Activated T-cell treated with anti-CD3 and anti-CD28 coated beads, Interleukin-2, amount 50 U/mL, for 24 hours (primary cell): ENCODE data around the gene PTGES2.
"Not testable (repeated sequence)": the region's sequence is repeated elsewhere in the genome, so short reads cannot be mapped to it uniquely, and the experiment has no call there.

Experiments
- DNase-seq: peaks from one replicate; pipeline ENCODE4 v3.0.0-alpha.2; 2020
- H3K27ac Mint-ChIP-seq: 2 replicates; pipeline ENCODE4 v1.8.0; 2020; ENCODE audit warnings: mild to moderate bottlenecking, mixed read lengths
- H3K27me3 Mint-ChIP-seq: 2 replicates; pipeline ENCODE4 v1.8.0; 2020; ENCODE audit warnings: mixed read lengths
- H3K36me3 Mint-ChIP-seq: 2 replicates; pipeline ENCODE4 v1.8.0; 2020; ENCODE audit warnings: low read depth, mixed read lengths
- H3K4me1 Mint-ChIP-seq: 2 replicates; pipeline ENCODE4 v1.8.0; 2020; ENCODE audit warnings: low read depth, mixed read lengths
- H3K4me3 Mint-ChIP-seq: 2 replicates; pipeline ENCODE4 v1.8.0; 2020; ENCODE audit warnings: mild to moderate bottlenecking, moderate library complexity, mixed read lengths
- H3K9me3 Mint-ChIP-seq: 2 replicates; pipeline ENCODE4 v1.8.0; 2020; ENCODE audit warnings: mixed read lengths

PTGES2 gene

DNA sequence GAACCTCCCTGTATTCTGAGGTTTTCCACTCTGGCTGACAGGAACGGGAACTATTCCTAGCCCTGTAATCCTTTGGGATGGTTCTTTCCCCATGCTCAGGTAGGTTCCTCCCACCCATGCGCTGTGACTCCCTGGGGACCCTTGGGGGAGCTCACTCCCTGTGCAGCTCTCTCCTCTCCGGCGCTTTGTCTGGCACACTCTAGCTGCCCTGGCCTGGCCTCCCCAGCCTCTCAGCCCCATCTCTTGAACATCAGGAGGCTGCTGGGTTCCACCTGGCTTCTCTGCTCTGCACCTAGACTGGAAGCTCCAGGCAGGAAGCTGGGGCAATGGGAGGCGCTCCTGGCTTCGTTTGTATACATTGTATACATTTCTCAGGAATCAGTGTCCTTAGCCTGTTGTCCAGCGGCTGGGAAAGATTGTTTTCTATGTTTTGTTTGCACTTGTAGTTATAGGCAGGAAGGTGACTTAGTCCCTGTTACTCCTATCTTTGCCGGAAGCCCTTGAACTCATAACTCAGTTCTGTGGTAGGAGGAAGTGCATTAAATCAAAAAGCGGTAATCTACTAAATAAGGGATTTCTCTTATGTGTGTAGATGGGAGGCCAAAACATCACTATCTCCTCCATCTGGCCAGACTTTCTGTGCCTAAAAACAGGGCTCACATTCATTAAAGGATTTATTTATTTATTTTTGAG, 39.1 kb downstream of the PTGES2 start:
- Mint-ChIP-seq H3K27ac (peak overlapping the region; percentile 77), H3K4me3 (no peak overlapping the region), H3K36me3 (peaks cover 40% of the 10 kb centered on the region), H3K4me1 (peaks cover 69% of the 10 kb centered on the region), H3K27me3 (no peaks in the 10 kb centered on the region), H3K9me3 (no peaks in the 10 kb centered on the region)
- no peak for DNase-seq

- Mint-ChIP-seq H3K4me3 (no peak overlapping the region), H3K27ac (peak overlapping the region; percentile 62), H3K27me3 (no peaks in the 10 kb centered on the region), H3K4me1 (peaks cover 62% of the 10 kb centered on the region), H3K9me3 (no peaks in the 10 kb centered on the region), H3K36me3 (peaks cover 41% of the 10 kb centered on the region)
- DNase-seq = no peak
Observed at GRCh38 chr9:128087262-128087661, 40.3 kb downstream of the PTGES2 start.

- Mint-ChIP-seq H3K27me3 (no peaks in the 10 kb centered on the region), H3K27ac (no peak overlapping the region), H3K9me3 (no peaks in the 10 kb centered on the region), H3K4me1 (peaks cover 62% of the 10 kb centered on the region), H3K4me3 (no peak overlapping the region), H3K36me3 (peaks cover 41% of the 10 kb centered on the region)
- no peak for DNase-seq
Observed at GRCh38 chr9:128085943-128086342, 41.6 kb downstream of the PTGES2 start.

GRCh38 chr9:128084746-128085145, 42.8 kb downstream of the PTGES2 start:
- H3K4me1 Mint-ChIP-seq = peaks cover 58% of the 10 kb centered on the region
- H3K27me3 Mint-ChIP-seq = no peaks in the 10 kb centered on the region

GRCh38 chr9:128082151-128082550, 45.4 kb downstream of the PTGES2 start:
- peaks cover 55% of the 10 kb centered on the region for H3K4me1 Mint-ChIP-seq
- peaks cover 47% of the 10 kb centered on the region for H3K36me3 Mint-ChIP-seq
- no peak for DNase-seq
- no peak overlapping the region for H3K4me3 Mint-ChIP-seq
- H3K27ac Mint-ChIP-seq = peak overlapping the region; percentile 83
- H3K9me3 Mint-ChIP-seq = no peaks in the 10 kb centered on the region
- no peaks in the 10 kb centered on the region for H3K27me3 Mint-ChIP-seq

More at GRCh38 chr9:128084746-128085145, 42.8 kb downstream of the PTGES2 start:
- Mint-ChIP-seq H3K36me3 (peaks cover 39% of the 10 kb centered on the region), H3K4me3 (no peak overlapping the region), H3K9me3 (no peaks in the 10 kb centered on the region), H3K27ac (no peak overlapping the region)
- no peak for DNase-seq

DNA sequence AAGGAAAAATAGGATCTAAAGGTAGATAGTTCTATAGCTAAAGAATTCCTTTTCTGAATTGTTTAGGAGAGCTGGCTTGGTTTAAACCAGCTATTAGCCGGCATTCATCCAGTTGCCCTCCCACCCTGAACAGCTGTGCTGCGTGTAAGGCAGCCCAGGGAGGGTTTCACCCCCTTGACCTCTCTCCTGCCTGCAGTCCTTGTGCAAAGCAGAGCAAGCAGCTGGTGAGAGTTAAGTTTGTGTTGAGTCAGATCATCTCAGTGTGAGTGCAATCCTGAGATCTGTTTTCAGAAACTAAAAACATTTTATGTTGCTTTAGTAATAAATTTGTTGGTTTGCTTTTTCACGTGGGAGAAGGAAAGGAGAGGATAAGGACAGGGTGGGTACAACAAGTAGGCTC, 46.5 kb downstream of the PTGES2 start:
- Mint-ChIP-seq H3K4me1 (peaks cover 61% of the 10 kb centered on the region), H3K4me3 (no peak overlapping the region), H3K36me3 (peaks cover 53% of the 10 kb centered on the region), H3K27me3 (no peaks in the 10 kb centered on the region), H3K27ac (peak overlapping the region; percentile 63), H3K9me3 (no peaks in the 10 kb centered on the region)
- DNase-seq = no peak

- H3K27ac Mint-ChIP-seq = no peak overlapping the region
- peaks cover 57% of the 10 kb centered on the region for H3K4me1 Mint-ChIP-seq
- DNase-seq = no peak
- no peak overlapping the region for H3K4me3 Mint-ChIP-seq
- no peaks in the 10 kb centered on the region for H3K27me3 Mint-ChIP-seq
- peaks cover 48% of the 10 kb centered on the region for H3K36me3 Mint-ChIP-seq
- H3K9me3 Mint-ChIP-seq = no peaks in the 10 kb centered on the region
Observed at GRCh38 chr9:128080206-128080605, 47.3 kb downstream of the PTGES2 start.

DNA sequence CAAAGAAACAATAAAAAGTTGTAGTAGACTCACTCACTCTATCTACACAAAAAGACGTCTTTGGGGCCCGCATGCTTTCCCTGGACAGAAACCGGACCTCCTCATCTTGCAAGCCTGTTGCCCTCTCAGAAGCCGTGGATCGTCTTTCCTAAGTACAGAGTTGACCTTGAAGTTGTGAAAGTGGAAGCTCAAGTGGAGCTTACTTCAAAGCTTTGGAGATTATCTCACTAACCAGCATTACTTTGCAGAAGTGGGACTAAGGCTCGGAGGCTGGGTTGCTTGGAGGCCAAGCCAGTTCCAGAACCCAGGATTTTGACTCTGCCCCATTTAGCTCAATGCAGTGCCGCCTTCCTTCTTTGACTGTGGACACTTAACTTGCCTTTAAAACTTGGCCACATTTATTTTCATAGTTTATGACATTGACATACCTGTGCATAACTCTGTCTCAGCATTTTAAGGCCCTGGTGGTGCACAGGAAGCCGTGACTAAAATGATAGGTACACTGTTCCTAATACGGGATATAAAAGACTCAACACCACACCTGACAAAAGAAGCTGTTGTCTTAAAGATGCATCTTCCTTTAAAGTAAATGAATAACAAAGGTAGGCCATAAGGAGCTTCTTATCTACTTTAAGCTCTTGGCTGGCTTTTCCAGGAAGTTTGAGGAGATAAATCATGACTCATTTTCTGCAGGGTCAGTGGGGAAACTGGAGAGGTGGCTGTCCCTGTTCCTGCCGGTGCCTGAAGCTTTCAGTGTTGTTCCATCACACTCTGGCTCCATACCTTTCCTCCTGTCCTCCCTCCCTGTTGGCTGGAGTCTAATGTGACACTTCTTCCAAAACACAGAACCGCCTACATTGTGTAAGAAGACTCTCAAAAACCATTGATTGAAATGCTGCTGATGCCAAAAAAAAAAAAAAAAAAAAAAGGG, 48.8 kb downstream of the PTGES2 start:
- Mint-ChIP-seq H3K9me3 (no peaks in the 10 kb centered on the region), H3K4me3 (no peak overlapping the region), H3K36me3 (peaks cover 43% of the 10 kb centered on the region), H3K27me3 (no peaks in the 10 kb centered on the region), H3K4me1 (peaks cover 54% of the 10 kb centered on the region), H3K27ac (peak overlapping the region; percentile 73)
- DNase-seq = no peak

- peaks cover 48% of the 10 kb centered on the region for H3K36me3 Mint-ChIP-seq
- H3K9me3 Mint-ChIP-seq = no peaks in the 10 kb centered on the region
- H3K4me3 Mint-ChIP-seq = no peak overlapping the region
- peaks cover 57% of the 10 kb centered on the region for H3K4me1 Mint-ChIP-seq
- no peak for DNase-seq
- H3K27ac Mint-ChIP-seq = peak overlapping the region; percentile 73
- no peaks in the 10 kb centered on the region for H3K27me3 Mint-ChIP-seq
Observed at GRCh38 chr9:128077847-128078503, 49.6 kb downstream of the PTGES2 start.

DNA sequence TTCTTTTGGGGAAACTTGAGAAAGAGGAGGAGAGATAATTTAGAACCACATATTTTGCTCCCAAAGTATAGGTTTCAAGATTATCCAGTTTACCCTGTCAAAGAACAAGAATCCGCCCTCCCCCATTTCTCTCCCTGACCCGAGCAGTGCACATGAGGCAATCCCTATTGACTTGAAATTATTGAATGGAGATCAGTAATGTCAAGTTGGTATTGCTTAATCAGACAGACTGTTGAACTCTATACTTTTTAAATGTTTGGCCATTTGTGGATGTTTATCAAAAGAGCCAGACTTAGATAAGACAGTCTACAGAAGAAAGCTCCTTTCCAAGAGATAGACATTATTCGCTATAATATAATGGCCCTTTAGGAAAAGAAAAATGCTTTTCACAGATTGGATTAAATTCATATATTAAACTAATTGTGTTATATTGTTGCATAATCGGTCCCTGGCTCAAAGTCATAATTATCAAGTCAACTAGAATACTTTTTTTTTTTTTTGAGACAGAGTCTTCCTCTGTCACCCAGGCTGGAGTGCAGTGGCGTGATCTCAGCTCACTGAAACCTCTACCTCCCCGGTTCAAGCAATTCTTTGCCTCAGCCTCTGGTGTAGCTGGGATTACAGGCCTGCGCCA, 54.2 kb downstream of the PTGES2 start:
- no peaks in the 10 kb centered on the region for H3K27me3 Mint-ChIP-seq
- H3K36me3 Mint-ChIP-seq = peaks cover 51% of the 10 kb centered on the region
- H3K27ac Mint-ChIP-seq = peak overlapping the region; percentile 88
- H3K4me3 Mint-ChIP-seq = no peak overlapping the region
- peaks cover 60% of the 10 kb centered on the region for H3K4me1 Mint-ChIP-seq
- no peak for DNase-seq
- no peaks in the 10 kb centered on the region for H3K9me3 Mint-ChIP-seq

- peaks cover 43% of the 10 kb centered on the region for H3K36me3 Mint-ChIP-seq
- no peaks in the 10 kb centered on the region for H3K9me3 Mint-ChIP-seq
- peak; percentile 52 for DNase-seq
- H3K4me1 Mint-ChIP-seq = peaks cover 50% of the 10 kb centered on the region
- H3K27me3 Mint-ChIP-seq = no peaks in the 10 kb centered on the region
- H3K27ac Mint-ChIP-seq = peak overlapping the region; percentile 88
- peak overlapping the region; percentile 63 for H3K4me3 Mint-ChIP-seq
Observed at GRCh38 chr9:128072144-128073021, 55.1 kb downstream of the PTGES2 start.

DNA sequence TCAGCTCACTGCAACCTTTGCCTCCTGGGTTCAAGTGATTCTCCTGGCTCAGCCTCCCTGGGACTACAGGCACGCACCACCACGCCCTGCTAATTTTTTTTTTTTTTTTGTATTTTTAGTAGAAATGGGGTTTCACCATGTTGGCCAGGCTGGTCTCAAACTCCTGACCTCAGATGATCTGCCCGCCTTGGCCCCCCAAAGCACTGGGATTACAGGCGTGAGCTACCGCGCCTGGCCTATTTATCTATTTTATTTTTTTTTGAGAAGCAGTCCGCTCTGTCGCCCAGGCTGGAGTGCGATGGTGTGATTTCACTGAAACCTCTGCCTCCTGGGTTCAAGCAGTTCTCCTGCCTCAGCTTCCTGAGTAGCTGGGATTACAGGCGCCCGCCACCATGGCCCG, 56.1 kb downstream of the PTGES2 start:
- H3K9me3 Mint-ChIP-seq, DNase-seq, H3K27me3 Mint-ChIP-seq: not testable (repeated sequence)
- Mint-ChIP-seq H3K4me1 (peaks cover 43% of the 10 kb centered on the region), H3K36me3 (peaks cover 36% of the 10 kb centered on the region), H3K27ac (peak overlapping the region; percentile 88), H3K4me3 (peak overlapping the region; percentile 94)

- H3K4me3 Mint-ChIP-seq = peak overlapping the region; percentile 94
- H3K9me3 Mint-ChIP-seq = no peaks in the 10 kb centered on the region
- H3K27ac Mint-ChIP-seq = peak overlapping the region; percentile 83
- H3K36me3 Mint-ChIP-seq = peaks cover 35% of the 10 kb centered on the region
- H3K27me3 Mint-ChIP-seq = no peaks in the 10 kb centered on the region
- H3K4me1 Mint-ChIP-seq = peaks cover 49% of the 10 kb centered on the region
- DNase-seq = no peak
Observed at GRCh38 chr9:128070874-128071273, 56.7 kb downstream of the PTGES2 start.
